Omental fat pad (tissue), 4 donors: ENCODE data around the gene PACSIN2. TPM values are rescaled to one million over a fixed set of nuclear protein-coding genes. Genes with fewer than 3 reads are reported as not detected.
"Not testable (repeated sequence)": the region's sequence is repeated elsewhere in the genome, so short reads cannot be mapped to it uniquely, and the experiment has no call there.

Experiments used
- ATAC-seq: fragments of 150-250 bp; one replicate; pipeline ENCODE4 v1.9.1; 2016; ENCODE audit warnings: mild to moderate bottlenecking, moderate library complexity; ENCODE audit not compliant: low FRiP score
- DNase-seq: peaks from one replicate; pipeline ENCODE4 v3.0.0-alpha.2; 2019; ENCODE audit warnings: low spot score
- CTCF ChIP-seq, 3 donors: fragments of 450-650 bp; IDR thresholded peaks; one replicate each; pipeline ENCODE4 v1.5.1; 2016 to 2017; ENCODE audit warnings: antibody characterized with exemption in 3 of 3, mild to moderate bottlenecking in 3 of 3, moderate library complexity in 2 of 3
- total RNA-seq, 4 donors: library from RNA; depleted of rRNA; stranded (reverse); fragments of >200 nt; gene quantifications; one replicate each; pipeline ENCODE4 v1.1.0, GENCODE V29; 2016

The PACSIN2 gene
- total RNA-seq, 4 donors from 2014 or later, result 39.0 to 111 (median 51.3) TPM

GRCh38 chr22:42959576-42960509, 55.1 kb downstream of the PACSIN2 start:
- ATAC-seq (peak; percentile 69), DNase-seq (no peak)
- no peak for TF ChIP-seq CTCF (IDR thresholded peaks at IDR 0.05)

GRCh38 chr22:42958937-42959336, 56.0 kb downstream of the PACSIN2 start:
- no peak for TF ChIP-seq CTCF (IDR thresholded peaks at IDR 0.05)
- ATAC-seq, result no peak
- DNase-seq, result no peak

- ATAC-seq (no peak), DNase-seq (no peak)
- no peak for TF ChIP-seq CTCF (IDR thresholded peaks at IDR 0.05)
Observed at GRCh38 chr22:42957958-42958357, 57.0 kb downstream of the PACSIN2 start.

- TF ChIP-seq CTCF (IDR thresholded peaks at IDR 0.05), result no peak
- DNase-seq, result no peak
- ATAC-seq, result no peak
Observed at GRCh38 chr22:42957544-42957943, 57.4 kb downstream of the PACSIN2 start.

GRCh38 chr22:42955848-42956247, 59.1 kb downstream of the PACSIN2 start:
- DNase-seq (no peak), ATAC-seq (no peak)
- no peak for TF ChIP-seq CTCF (IDR thresholded peaks at IDR 0.05)

- no peak for ATAC-seq
- DNase-seq, result no peak
- no peak for TF ChIP-seq CTCF (IDR thresholded peaks at IDR 0.05)
Observed at GRCh38 chr22:42955087-42955635, 59.8 kb downstream of the PACSIN2 start.

GRCh38 chr22:42953751-42954150, 61.2 kb downstream of the PACSIN2 start:
- DNase-seq, ATAC-seq: not testable (repeated sequence)
